Right kidney (tissue), 1 donor: Measurements from ENCODE around the gene FREM3.
"Not testable (repeated sequence)": the region's sequence is repeated elsewhere in the genome, so short reads cannot be mapped to it uniquely, and the experiment has no call there.

ENCODE experiments used
- DNase-seq: peaks from one replicate; pipeline ENCODE4 v3.0.0-alpha.2; 2016

FREM3 gene

DNA sequence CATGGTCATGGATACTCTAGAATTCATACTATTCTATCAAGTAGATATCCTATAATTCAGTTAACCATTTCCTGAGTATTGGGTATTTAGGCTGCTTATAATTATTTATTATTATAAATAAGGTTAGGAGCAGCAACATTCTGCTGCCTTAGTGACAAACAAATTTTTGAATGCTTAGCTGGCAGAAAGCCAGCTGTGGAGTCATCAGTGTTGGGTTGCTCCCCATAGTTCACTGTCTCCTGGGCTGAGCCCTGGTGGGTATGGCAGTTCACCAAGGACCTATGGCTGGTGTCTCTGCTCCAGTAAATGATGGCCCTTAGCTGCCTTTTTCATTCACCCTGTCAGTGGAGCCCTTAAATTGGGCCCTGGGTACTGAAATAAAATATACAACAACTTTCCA, 125.1 kb downstream of the FREM3 start:
- no peak for DNase-seq

DNA sequence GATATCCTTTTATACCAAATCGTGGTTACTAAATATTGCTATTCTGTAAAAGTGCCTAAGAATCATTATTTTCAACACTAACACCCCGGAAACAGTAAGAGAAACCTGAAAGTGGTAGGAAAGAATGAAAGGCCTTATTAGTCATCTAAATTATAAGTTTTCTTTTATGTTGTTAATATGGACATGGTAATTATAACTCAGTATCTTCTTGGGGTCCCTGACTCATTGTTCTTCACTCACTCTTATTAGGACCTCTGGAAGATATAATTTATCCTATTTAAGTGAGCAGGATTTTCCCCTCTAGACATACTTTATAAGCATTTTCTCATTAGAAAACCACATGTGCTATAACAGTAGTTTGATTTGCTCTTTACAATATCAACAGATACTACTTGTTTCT, 136.0 kb downstream of the FREM3 start:
- DNase-seq: no peak

DNA sequence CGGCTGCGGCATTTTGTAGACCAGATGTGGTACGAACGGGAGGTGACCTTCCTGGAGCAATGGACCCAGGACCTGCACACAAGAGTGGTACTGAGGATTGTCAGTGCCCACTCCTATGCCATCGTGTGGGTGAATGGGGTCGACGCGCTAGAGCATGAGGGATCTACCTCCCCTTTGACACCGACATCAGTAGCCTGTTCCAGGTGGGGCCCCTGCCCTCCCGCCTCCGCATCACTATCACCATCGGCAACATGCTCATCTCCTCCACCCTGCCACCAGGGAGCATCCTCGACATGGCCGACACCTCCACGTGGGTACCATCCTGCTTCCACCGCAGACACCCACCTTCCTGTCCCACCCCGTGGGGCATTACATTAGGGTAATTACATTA, 140.7 kb downstream of the FREM3 start:
- no peak for DNase-seq

DNA sequence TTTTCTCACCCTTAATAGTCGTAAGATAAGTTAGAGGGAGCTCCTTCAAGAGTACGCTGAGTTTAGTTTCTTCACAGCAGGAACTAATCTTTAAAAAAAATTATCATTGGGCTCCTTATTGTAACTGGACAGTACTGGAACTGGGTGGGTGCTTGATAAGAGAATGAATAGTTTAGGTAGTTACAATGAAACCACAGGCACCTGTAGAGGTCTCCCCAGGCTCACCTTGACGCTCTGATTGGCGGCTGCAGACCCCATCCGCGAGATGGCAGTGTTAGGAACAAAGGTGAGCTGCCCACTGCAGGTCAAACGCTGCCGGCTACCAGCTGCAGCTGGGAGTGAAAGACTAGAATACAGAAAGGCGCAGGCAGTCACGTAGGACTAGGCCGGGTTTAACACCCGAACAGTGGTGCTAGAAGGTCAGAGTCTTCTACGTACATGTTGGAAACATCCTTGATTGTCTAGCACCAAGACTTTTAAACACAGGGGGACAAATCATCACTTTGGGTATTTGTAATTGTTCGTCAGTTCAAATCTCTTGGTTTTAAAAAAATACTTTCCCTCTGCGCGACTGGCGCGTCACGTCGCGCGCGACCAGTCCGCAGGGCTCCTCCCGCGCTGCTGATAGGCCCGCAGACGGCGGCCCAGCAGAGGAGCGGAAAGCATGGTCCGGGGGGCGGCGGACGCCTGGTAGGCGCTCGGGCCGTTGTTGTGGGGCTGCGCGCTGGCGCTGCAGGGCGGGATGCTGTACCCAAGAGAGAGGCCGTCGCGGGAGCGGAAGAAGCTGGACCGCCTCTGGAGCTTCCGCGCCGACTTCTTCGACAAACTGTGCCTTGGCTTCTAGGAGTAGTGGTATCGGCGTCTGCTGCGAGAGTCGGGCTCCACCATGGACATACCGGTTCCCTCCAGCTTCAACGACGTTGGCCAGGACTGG, 141.4 kb downstream of the FREM3 start:
- DNase-seq: peak; percentile 93

DNA sequence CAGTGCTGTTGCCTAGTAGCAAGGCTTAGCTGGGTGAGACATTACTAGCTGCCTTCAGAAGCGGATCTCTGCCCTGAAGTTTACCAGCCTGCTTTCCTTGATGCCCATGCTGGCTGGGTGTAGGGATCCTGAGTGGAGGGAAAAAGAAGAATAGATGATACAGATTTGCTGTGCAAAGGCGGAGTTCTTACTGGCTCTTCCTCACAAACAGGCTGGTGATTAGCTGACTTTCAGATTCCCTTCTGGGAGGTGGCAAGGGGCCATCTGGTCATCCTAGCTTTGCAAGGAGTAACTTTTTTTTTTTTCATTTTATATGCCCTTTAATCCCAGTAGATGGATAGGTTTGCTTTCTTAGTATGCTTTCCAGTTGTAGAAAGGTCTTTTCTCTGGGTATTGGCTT, 142.2 kb downstream of the FREM3 start:
- DNase-seq: no peak

DNA sequence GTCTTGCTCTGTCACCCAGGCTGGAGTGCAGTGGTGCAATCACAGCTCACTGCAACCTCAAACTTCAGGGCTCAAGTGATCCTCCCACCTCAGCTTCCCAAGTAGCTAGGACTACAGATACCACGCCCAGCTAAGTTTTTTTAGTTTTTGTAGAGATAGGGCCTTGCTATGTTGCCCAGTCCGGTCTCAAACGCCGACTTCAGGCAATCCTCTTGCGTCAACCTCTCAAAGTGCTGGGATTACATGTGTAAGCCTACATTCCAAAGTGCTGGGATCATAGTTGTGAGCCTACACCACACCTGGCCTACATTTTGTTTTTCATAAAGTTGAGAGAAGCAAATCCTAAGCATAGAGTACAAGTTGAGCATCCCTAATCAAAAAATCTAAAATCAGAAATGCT, 144.8 kb downstream of the FREM3 start:
- no peak for DNase-seq

DNA sequence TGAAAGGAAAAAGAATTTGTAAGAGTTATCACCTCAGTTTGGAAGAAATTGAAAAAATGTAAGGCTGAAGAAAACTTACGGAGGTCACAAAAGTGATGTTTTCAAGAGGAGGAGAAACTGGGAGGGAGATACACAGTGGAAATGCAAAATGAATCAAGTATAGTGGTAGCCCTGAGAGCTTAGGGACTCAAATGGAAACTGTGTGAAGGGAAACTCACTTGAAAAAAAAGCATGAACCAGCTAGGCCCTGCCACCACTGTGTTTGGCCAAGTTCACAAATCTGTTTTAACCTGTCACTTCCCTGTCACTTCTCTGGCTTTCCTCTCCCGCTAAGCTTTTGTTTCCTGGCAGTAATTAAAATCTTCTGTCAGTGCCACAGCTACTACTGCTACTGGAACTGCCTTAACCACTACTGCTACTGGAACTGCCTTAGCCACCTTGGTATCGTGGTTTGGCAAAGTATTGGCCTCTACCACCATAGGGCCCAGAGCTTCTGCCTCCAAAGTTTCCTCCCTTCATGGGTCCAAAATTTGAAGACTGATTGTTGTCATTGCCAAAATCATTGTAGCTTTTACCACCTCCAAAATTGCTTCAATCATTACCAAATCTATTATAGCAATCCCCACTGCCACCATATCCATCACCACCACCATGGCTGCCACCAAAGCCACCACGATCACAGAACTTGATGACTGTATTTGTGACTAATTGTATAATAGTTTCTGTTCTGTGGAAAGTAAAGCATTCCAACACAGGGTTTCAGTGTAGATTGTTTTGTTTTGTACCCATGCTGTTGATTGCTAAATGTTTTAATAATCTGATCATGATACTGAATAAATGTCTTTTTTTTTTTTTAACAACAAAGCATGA, 145.5 kb downstream of the FREM3 start:
- DNase-seq: no peak

DNA sequence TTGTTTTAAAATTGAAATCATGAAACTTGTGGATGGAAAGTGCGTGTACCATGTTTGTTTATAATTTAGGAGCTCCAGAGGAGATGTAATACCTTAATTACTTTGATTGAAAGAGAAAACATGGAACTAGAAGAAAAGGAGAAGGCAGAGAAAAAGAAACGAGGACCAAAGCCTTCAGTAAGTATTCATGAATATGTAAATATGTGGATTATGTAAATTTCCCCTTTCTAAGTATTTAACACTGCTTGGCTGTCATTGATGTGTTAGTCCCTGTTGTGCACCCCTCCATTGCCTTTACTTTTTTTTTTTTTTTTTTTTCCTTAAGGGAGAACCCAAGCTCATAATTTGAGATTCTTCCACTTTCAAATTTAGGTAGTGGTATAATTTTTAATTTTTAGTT, 150.5 kb downstream of the FREM3 start:
- no peak for DNase-seq

DNA sequence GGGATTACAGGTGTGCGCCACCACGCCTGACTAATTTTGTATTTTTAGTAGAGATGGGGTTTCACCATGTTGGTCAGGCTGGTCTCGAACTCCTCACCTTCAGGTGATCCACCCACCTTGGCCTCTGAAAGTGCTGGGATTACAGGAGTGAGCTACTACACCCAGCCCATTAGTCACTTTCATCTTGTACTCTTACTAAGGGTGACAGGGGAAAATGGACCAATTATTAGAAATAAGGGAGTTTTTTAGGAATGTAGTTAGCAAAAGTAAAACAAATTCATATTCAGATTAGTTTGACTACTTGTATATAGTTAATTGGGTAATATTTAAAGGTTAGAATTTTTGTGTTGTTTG, 160.8 kb downstream of the FREM3 start:
- no peak for DNase-seq

DNA sequence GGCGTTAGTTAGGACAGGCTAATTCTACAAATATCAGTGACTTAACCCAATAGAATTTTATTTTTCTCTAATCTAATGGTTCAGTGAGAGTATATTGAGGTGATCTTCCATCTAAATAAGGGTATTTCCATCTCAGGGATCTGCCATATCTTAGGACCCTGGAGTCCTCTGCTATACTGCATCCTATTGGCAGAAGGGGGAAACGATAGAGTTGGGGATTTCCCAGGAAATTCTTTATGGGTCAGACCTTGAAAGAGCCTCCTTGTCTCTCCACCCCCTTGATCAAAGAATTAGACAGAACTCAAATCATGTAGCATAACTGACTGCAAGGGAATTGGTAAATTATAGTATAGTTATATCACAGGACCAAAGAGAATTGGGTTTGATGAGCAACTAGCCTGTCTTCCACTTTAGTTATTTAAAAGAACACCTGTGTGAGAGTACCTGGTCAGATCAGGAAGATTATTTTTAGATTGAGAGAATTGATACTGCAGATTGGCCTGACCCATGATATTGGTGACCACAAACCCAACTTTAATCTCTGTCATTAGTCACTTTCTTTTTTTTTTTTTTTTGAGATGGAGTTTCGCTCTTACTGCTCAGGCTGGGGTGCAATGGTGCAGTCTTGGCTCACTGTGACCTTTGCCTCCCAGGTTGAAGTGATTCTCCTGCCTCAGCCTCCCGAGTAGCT, 161.4 kb downstream of the FREM3 start:
- DNase-seq: no peak

DNA sequence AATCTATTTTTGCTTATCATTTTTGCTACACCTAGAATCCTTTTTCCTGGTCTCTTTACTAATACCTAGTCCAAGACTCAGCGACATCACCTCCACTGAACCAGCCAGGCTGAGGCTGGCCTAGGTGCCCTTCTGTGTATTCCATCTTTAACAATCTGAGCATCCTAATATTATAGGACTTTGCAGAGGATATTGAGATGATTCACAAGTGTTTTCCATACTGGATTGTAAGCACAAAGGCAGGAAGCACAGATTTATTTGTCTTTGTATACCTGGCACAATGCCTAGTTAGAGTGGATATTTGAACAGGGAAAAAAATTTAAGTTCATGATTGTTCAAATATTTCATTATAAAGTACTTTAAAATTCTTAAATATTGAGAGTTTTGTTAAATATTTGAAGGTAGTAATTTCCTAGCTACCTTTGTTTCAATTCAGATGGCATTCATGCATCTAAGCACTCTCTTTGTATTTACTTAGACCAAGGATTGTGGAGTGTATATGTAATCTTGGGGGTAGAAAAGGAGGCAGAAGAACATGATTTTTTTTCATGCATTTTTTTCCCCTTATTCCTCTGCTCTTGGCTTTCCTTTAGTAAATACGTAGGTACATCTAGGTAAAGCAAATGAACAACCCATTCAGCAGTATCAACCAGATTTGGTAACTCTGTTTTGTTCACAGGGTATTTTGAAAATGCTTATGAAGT, 168.5 kb downstream of the FREM3 start:
- no peak for DNase-seq

DNA sequence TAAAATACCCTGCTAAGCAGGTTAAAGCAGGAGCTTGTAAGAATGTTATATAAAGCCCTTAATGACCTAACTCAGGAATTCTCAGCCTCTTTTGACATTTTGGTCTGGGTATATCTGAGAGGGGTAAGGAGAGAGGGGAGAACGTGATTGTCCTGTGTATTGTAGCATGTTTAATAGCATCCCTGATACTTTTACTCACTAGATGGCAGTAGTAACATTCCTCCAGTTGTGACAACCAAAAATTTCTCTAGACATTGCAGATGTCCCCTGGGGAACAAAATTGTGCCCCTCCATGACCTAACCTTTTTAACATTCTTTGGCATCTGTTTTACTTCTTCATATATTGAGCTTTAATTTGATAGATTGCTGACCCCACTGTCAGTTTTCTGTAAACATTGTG, 169.1 kb downstream of the FREM3 start:
- DNase-seq: no peak

DNA sequence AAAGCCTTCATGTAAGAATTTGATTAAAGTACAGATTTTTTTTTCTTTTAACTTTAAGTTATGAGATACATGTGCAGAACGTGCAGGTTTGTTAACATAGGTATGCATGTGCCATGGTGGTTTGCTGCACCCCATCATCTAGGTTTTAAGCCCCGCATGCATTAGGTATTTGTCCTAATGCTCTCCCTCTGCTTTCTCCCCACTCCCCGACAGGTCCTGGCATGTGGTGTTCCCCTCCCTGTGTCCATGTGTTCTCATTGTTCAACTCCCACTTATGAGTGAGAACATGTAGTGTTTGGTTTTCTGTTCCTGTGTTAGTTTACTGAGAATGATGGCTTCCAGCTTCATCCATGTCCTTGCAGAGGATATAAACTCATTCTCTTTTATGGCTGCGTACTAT, 172.4 kb downstream of the FREM3 start:
- not testable (repeated sequence) for DNase-seq
